Breast epithelium (tissue), 3 donors: Measurements from ENCODE around the gene MGST1.

Source experiments
- POLR2A ChIP-seq: fragments of 450-650 bp; IDR thresholded peaks from one replicate; pipeline ENCODE4 v1.6.1; 2016; ENCODE audit warnings: antibody characterized with exemption, mild to moderate bottlenecking, moderate library complexity
- TF ChIP-seq, protein P1 (sequence below), 3 donors: fragments of 450-650 bp; IDR thresholded peaks; one replicate each; pipeline ENCODE4 v1.5.1; 2016 to 2017; ENCODE audit warnings: antibody characterized with exemption in 3 of 3, mild to moderate bottlenecking in 3 of 3, moderate library complexity in 3 of 3

GRCh38 chr12:16324272-16324671 lies 23.2 kb upstream of the MGST1 start:
- TF ChIP-seq, protein P1, sequence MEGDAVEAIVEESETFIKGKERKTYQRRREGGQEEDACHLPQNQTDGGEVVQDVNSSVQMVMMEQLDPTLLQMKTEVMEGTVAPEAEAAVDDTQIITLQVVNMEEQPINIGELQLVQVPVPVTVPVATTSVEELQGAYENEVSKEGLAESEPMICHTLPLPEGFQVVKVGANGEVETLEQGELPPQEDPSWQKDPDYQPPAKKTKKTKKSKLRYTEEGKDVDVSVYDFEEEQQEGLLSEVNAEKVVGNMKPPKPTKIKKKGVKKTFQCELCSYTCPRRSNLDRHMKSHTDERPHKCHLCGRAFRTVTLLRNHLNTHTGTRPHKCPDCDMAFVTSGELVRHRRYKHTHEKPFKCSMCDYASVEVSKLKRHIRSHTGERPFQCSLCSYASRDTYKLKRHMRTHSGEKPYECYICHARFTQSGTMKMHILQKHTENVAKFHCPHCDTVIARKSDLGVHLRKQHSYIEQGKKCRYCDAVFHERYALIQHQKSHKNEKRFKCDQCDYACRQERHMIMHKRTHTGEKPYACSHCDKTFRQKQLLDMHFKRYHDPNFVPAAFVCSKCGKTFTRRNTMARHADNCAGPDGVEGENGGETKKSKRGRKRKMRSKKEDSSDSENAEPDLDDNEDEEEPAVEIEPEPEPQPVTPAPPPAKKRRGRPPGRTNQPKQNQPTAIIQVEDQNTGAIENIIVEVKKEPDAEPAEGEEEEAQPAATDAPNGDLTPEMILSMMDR (IDR thresholded peaks at IDR 0.05) = no peak
- no peak for TF ChIP-seq POLR2A
